Activated CD8-positive, alpha-beta T cell treated with anti-CD3 and anti-CD28 coated beads for 36 hours (primary cell): Measurements from ENCODE around the gene FPR3. TPM values are rescaled to one million over a fixed set of nuclear protein-coding genes. Genes with fewer than 3 reads are reported as not detected.

Source experiments
- ATAC-seq: fragments of 200-7000 bp; cut with Tn5 transposase; one replicate; pipeline ENCODE4 v1.10.0; 2021; ENCODE audit warnings: mild to moderate bottlenecking, moderate library complexity
- CTCF ChIA-PET: fragments of 350-600 bp; sonication (Branson Sonifier 250); formaldehyde crosslinking; loops from one replicate; lab custom pipeline; 2021; ENCODE audit warnings: antibody characterized with exemption; lab: Charles Lee
- POLR2A ChIA-PET: fragments of 350-600 bp; sonication (Branson Sonifier 250); formaldehyde crosslinking; loops from one replicate; lab custom pipeline; 2021; ENCODE audit warnings: antibody characterized with exemption; lab: Charles Lee
- DNase-seq: peaks from one replicate; pipeline ENCODE4 v3.0.0-alpha.2; 2020
- H3K27ac Mint-ChIP-seq: one replicate; pipeline ENCODE4 v1.8.0; 2021; ENCODE audit warnings: mild to moderate bottlenecking, mixed read lengths
- H3K27me3 Mint-ChIP-seq: one replicate; pipeline ENCODE4 v1.8.0; 2021; ENCODE audit warnings: mixed read lengths
- H3K36me3 Mint-ChIP-seq: one replicate; pipeline ENCODE4 v1.8.0; 2021; ENCODE audit warnings: low read depth, mixed read lengths
- H3K4me1 Mint-ChIP-seq: one replicate; pipeline ENCODE4 v1.8.0; 2021; ENCODE audit warnings: low read depth, mixed read lengths
- H3K4me3 Mint-ChIP-seq: one replicate; pipeline ENCODE4 v1.8.0; 2021; ENCODE audit warnings: mild to moderate bottlenecking, moderate library complexity, mixed read lengths
- H3K9me3 Mint-ChIP-seq: one replicate; pipeline ENCODE4 v1.8.0; 2021; ENCODE audit warnings: mixed read lengths
- intact Hi-C: fragments of 100-400 bp; cut with micrococcal nuclease; formaldehyde crosslinking; loops from one replicate; pipeline ENCODE4 v1.10.0; 2022
- total RNA-seq, 2 experiments: library from RNA; stranded (reverse); gene quantifications; one replicate each; pipeline ENCODE4 v1.2.3, GENCODE V29; 2021
- TF ChIP-seq, protein P1 (sequence below): fragments of 200-600 bp; IDR thresholded peaks from one replicate; pipeline ENCODE4 v1.8.0; 2022; ENCODE audit warnings: antibody characterized with exemption, mild to moderate bottlenecking

Gene FPR3
- total RNA-seq, 2 experiments from 2014 or later, result not detected

DNA sequence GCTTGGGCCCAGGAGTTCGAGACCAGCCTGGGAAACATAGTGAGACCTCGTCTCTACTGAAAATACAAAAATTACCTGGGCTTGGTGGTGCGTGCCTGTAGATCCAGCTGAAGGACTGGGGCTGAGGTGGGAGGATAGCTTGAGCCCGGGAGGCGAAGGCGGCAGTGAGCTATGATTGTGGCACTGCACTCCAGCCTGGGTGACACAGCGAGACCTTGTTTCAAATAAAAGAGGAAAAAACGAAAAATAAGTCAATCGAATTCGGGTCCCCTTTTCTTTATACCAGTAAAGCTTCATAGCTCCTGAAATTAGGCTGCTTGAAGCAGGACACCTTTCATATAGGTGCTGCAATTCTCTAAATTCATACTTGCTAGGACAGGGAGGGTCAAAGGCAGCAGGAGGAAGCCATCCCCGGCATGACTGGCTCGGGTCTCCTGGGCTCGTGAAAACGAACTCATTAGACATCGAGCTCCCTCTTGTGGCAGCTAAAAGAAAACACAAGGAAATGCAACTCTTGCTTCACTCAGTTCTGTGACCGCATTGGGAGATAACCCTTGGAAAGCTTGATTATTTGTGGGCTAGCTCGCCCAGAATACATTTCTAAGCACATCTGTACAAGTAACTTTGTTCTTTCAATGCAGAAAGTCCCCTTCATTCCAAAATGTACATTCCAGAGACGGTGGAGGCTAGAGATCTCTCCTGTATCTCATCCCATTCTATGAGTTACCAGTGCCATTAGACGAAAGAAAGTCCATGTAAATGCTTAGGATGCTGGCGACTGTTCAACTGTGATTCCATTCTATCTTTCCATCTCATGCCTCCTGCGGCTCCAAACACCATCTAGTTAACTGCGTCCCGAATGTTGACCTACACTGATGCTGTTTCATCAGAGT is 17.1 kb upstream of the FPR3 start:
- H3K4me3 Mint-ChIP-seq, result no peak overlapping the region
- POLR2A ChIA-PET, result interaction anchor here (0.6 to 0.7 kb wide), 4 partner anchors 12 to 1077 kb away, joined by 3 read pairs; no protein-coding TSS in a partner anchor

DNA sequence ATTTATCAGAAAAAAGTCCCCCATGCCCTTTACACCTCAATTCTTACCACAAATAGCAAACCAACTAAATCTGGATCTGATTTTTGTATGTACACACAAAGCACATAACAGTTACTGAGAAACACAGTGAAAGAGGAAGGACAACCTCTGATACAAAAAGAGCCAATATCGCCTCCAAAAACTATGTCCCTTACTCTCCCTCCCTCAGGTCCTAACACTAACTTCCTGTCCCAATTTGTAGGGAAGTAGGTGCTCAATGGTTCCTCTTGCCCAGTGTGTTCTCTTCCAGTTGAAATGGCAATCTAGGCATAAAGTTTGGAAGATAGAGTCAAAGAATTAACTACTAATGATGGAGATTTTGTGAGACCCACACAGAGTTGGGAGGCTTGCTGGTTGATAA is 15.8 kb upstream of the FPR3 start:
- POLR2A ChIA-PET, result no interaction called here
- intact Hi-C loops, result no loop called here
- no peaks in the 10 kb centered on the region for H3K9me3 Mint-ChIP-seq
- H3K36me3 Mint-ChIP-seq, result no peaks in the 10 kb centered on the region
- CTCF ChIA-PET, result no interaction called here
- peaks cover 2% of the 10 kb centered on the region for H3K4me1 Mint-ChIP-seq
- DNase-seq (no peak), ATAC-seq (no peak)
- H3K27me3 Mint-ChIP-seq, result peaks cover 55% of the 10 kb centered on the region
- H3K27ac Mint-ChIP-seq, result no peak overlapping the region
- TF ChIP-seq, protein P1, sequence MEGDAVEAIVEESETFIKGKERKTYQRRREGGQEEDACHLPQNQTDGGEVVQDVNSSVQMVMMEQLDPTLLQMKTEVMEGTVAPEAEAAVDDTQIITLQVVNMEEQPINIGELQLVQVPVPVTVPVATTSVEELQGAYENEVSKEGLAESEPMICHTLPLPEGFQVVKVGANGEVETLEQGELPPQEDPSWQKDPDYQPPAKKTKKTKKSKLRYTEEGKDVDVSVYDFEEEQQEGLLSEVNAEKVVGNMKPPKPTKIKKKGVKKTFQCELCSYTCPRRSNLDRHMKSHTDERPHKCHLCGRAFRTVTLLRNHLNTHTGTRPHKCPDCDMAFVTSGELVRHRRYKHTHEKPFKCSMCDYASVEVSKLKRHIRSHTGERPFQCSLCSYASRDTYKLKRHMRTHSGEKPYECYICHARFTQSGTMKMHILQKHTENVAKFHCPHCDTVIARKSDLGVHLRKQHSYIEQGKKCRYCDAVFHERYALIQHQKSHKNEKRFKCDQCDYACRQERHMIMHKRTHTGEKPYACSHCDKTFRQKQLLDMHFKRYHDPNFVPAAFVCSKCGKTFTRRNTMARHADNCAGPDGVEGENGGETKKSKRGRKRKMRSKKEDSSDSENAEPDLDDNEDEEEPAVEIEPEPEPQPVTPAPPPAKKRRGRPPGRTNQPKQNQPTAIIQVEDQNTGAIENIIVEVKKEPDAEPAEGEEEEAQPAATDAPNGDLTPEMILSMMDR, result no peak
- no peak overlapping the region for H3K4me3 Mint-ChIP-seq

More for the DNA sequence above, 17.1 kb upstream of the FPR3 start:
- Mint-ChIP-seq H3K27ac (no peak overlapping the region), H3K4me1 (peaks cover 2% of the 10 kb centered on the region), H3K9me3 (no peaks in the 10 kb centered on the region), H3K36me3 (no peaks in the 10 kb centered on the region), H3K27me3 (peaks cover 62% of the 10 kb centered on the region)
- TF ChIP-seq, protein P1, result peak; percentile 80
- ATAC-seq (peak; percentile 60), DNase-seq (peak; percentile 54)
- CTCF ChIA-PET, result interaction anchor here (0.6 to 1.7 kb wide), 31 partner anchors 9 to 460 kb away, joined by 3 to 11 read pairs (median 4); partner anchors contain the start of genes FPR1 and FPR3
- intact Hi-C loops, result no loop called here

DNA sequence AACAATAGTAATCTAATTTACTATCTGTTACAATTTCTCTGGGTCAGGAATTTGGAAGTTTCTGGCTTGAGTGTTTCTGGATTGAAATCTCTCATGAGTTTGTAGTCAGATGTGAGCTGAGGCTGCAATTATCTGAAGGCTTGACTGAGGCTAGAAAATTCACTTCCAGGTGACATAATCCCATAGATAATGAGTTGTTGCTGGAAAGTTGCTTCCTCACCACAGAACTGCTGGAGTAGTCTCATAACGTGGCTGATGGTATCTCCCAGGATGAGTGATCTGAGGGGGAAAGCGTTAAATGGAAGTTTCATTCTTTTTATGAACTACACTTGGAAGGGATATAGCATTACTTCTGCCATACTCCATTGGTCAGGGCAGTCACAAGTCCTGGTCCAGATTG is 15.3 kb upstream of the FPR3 start:
- intact Hi-C loops, result no loop called here
- H3K36me3 Mint-ChIP-seq, result no peaks in the 10 kb centered on the region
- TF ChIP-seq, protein P1, result no peak
- H3K27ac Mint-ChIP-seq, result no peak overlapping the region
- H3K9me3 Mint-ChIP-seq, result no peaks in the 10 kb centered on the region
- ATAC-seq (no peak), DNase-seq (no peak)
- peaks cover 2% of the 10 kb centered on the region for H3K4me1 Mint-ChIP-seq
- ChIA-PET POLR2A (no interaction called here), CTCF (no interaction called here)
- H3K4me3 Mint-ChIP-seq, result no peak overlapping the region
- peaks cover 53% of the 10 kb centered on the region for H3K27me3 Mint-ChIP-seq

DNA sequence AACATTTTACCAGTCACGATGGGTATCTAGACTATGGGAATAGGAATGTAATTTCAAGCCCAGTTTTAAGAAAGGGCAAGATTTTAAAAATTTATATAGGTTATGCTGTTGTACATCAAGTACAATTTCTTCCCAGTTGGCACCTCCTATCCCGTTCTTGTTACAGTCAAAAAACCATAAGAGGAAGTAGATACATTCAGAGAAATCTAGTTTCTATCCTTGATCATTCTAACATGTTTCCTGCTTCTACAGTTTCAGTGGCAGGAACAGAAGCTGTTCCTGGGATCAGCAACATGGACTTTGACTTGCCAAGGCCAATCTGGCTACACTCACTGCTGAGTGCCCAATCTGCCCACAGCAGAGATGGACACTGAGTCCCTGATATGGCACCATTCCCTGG is 14.7 kb upstream of the FPR3 start:
- ATAC-seq (no peak), DNase-seq (no peak)
- H3K27me3 Mint-ChIP-seq, result peaks cover 47% of the 10 kb centered on the region
- TF ChIP-seq, protein P1, result no peak
- H3K4me1 Mint-ChIP-seq, result peaks cover 2% of the 10 kb centered on the region
- H3K36me3 Mint-ChIP-seq, result no peaks in the 10 kb centered on the region
- intact Hi-C loops, result no loop called here
- POLR2A ChIA-PET, result no interaction called here
- no peak overlapping the region for H3K27ac Mint-ChIP-seq
- H3K4me3 Mint-ChIP-seq, result no peak overlapping the region
- no peaks in the 10 kb centered on the region for H3K9me3 Mint-ChIP-seq
- CTCF ChIA-PET, result no interaction called here

DNA sequence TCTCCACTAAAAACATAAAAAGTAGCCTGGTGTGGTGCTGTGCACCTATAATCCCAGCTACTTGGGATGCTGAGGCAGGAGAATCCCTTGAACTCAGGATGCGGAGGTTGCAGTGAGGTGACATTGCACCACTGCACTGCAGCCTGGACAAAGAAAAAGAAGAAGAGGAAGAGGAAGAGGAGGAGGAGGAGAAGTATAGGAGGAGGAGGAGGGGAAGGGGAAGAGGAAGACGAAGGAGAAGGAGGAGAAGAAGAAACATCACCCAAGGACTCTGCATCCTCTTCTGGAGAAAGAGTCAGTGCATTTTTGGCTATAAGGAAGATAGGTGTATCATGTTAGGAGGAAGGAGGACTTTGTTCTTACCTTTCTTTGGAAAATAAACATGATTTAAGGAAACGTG is 13.0 kb upstream of the FPR3 start:
- Mint-ChIP-seq H3K4me3 (no peak overlapping the region), H3K36me3 (no peaks in the 10 kb centered on the region), H3K9me3 (no peaks in the 10 kb centered on the region), H3K27me3 (peaks cover 36% of the 10 kb centered on the region), H3K4me1 (peaks cover 2% of the 10 kb centered on the region), H3K27ac (no peak overlapping the region)
- TF ChIP-seq, protein P1, result no peak
- ATAC-seq (no peak), DNase-seq (no peak)
- CTCF ChIA-PET, result no interaction called here
- POLR2A ChIA-PET, result no interaction called here
- intact Hi-C loops, result no loop called here
